Measurements from ENCODE around the gene MORN3. TPM values are rescaled to one million over a fixed set of nuclear protein-coding genes. Genes with fewer than 3 reads are reported as not detected.
A peak's percentile ranks its signal among the peaks of the same experiment; 100 is the strongest.
"Not testable (repeated sequence)": the region's sequence is repeated elsewhere in the genome, so short reads cannot be mapped to it uniquely, and the experiment has no call there.

MORN3 gene
- total RNA-seq, 1 experiment from 2014 or later, result 0.34 TPM

- no peaks in the 10 kb centered on the region for H3K79me2 ChIP-seq (ENCODE audit: insufficient read depth, low read length)
- ChIA-PET RAD21 (ENCODE audit: low non-redundant PET in 1 of 2, low total read pairs in 2 of 2, uncharacterized antibody in 2 of 2, unreplicated experiment in 2 of 2) (interaction anchor here (0.6 to 1.8 kb wide), 3 partner anchors 26 to 116 kb away, joined by 4 to 24 read pairs (median 11); no protein-coding TSS in a partner anchor), CTCF (interaction anchor here (0.6 to 4.9 kb wide), 7 partner anchors 17 to 175 kb away, joined by 3 to 84 read pairs (median 5); no protein-coding TSS in a partner anchor), POLR2A (interaction anchor here (0.7 to 1.8 kb wide), 2 partner anchors 100 to 116 kb away, joined by 3 to 9 read pairs; no protein-coding TSS in a partner anchor)
- H2AFZ ChIP-seq (ENCODE audit: low read depth, low read length, poor library complexity, severe bottlenecking), result no peak overlapping the region
- peaks cover 18 to 32% of the 10 kb centered on the region in 2 experiments for H3K4me1 ChIP-seq (ENCODE audit: control insufficient read depth in 1 of 2, insufficient read depth in 2 of 2, low read length in 2 of 2)
- H3K9me2 ChIP-seq (ENCODE audit: insufficient read depth), result no peaks in the 10 kb centered on the region
- no peak overlapping the region for H3K27ac ChIP-seq (ENCODE audit: low read depth, low read length)
- ATAC-seq, result no peak
- DNase-seq (ENCODE audit: low read depth, low spot score), result no peak
- H3K27me3 ChIP-seq (ENCODE audit: insufficient read depth, low read length), result no peaks in the 10 kb centered on the region
- TF ChIP-seq CTCF (IDR thresholded peaks at IDR 0.05 in 2 of 3, conservative IDR thresholded peaks at IDR 0.05 in 1 of 3; ENCODE audit: borderline replicate concordance in 1 of 3, insufficient read depth in 1 of 3, low read depth in 2 of 3, low read length in 2 of 3) (peak; percentile 54 to 71 (median 66); a peak in 5 of 6 replicates), REST (IDR thresholded peaks at IDR 0.05; ENCODE audit: low read depth) (no peak), FOSL1 (IDR thresholded peaks at IDR 0.05; ENCODE audit: low read depth) (no peak), RAD21 (IDR thresholded peaks at IDR 0.05; ENCODE audit: low read depth) (peak; percentile 61), ATF3 (IDR thresholded peaks at IDR 0.05) (no peak), YY1 (IDR thresholded peaks at IDR 0.05; ENCODE audit: extremely low read depth, insufficient replicate concordance, low read depth, low read length) (no peak)
- no peak overlapping the region for H3K4me2 ChIP-seq (ENCODE audit: low read length)
- no peak overlapping the region for H3K4me3 ChIP-seq (replicated peaks in 1 of 2; ENCODE audit: low read depth in 1 of 2, low read length in 2 of 2)
- no peaks in the 10 kb centered on the region for H4K20me1 ChIP-seq (ENCODE audit: insufficient read depth)
- H3K36me3 ChIP-seq (ENCODE audit: control insufficient read depth in 1 of 2, insufficient read depth in 2 of 2, low read length in 2 of 2), result no peaks in the 10 kb centered on the region
- no peaks in the 10 kb centered on the region for H3K9me3 ChIP-seq (ENCODE audit: control insufficient read depth in 1 of 2, insufficient read depth in 1 of 2, low read depth in 1 of 2, low read length in 2 of 2)
- intact Hi-C loops (cut with micrococcal nuclease), result loop anchor here (1.0 kb wide), 1 partner anchor 117 kb away; no protein-coding TSS in a partner anchor
- no TSS peak for BruUV-seq (replicated peaks)
- no peak overlapping the region for H3K9ac ChIP-seq (ENCODE audit: low read length)
These were observed 519 bp downstream of the MORN3 start for GRCh38 chr12:121668750-121669520.

- H3K79me2 ChIP-seq (ENCODE audit: insufficient read depth, low read length); ATAC-seq; H3K9ac ChIP-seq (ENCODE audit: low read length); DNase-seq (ENCODE audit: low read depth, low spot score); RAD21 ChIA-PET (ENCODE audit: low non-redundant PET in 1 of 2, low total read pairs in 2 of 2, uncharacterized antibody in 2 of 2, unreplicated experiment in 2 of 2); H3K27ac ChIP-seq (ENCODE audit: low read depth, low read length); H4K20me1 ChIP-seq (ENCODE audit: insufficient read depth); BruUV-seq (replicated peaks); H2AFZ ChIP-seq (ENCODE audit: low read depth, low read length, poor library complexity, severe bottlenecking); H3K4me2 ChIP-seq (ENCODE audit: low read length); H3K27me3 ChIP-seq (ENCODE audit: insufficient read depth, low read length); H3K4me3 ChIP-seq (replicated peaks in 1 of 2; ENCODE audit: low read depth in 1 of 2, low read length in 2 of 2); H3K9me3 ChIP-seq (ENCODE audit: control insufficient read depth in 1 of 2, insufficient read depth in 1 of 2, low read depth in 1 of 2, low read length in 2 of 2); intact Hi-C loops (cut with micrococcal nuclease); POLR2A ChIA-PET; H3K9me2 ChIP-seq (ENCODE audit: insufficient read depth); H3K36me3 ChIP-seq (ENCODE audit: control insufficient read depth in 1 of 2, insufficient read depth in 2 of 2, low read length in 2 of 2): not testable (repeated sequence)
- CTCF ChIA-PET, result interaction anchor here (0.7 to 1.1 kb wide), 2 partner anchors 35 to 114 kb away, joined by 3 read pairs; no protein-coding TSS in a partner anchor
- peaks cover 8 to 22% of the 10 kb centered on the region in 2 experiments for H3K4me1 ChIP-seq (ENCODE audit: control insufficient read depth in 1 of 2, insufficient read depth in 2 of 2, low read length in 2 of 2)
These were observed 2.6 kb downstream of the MORN3 start for GRCh38 chr12:121666829-121667228.
